Muscle of arm (tissue), 12 donors: ENCODE results near the gene NUDT3. TPM values are rescaled to one million over a fixed set of nuclear protein-coding genes. Genes with fewer than 3 reads are reported as not detected.
A peak's percentile ranks its signal among the peaks of the same experiment; 100 is the strongest.
"Not testable (repeated sequence)": the region's sequence is repeated elsewhere in the genome, so short reads cannot be mapped to it uniquely, and the experiment has no call there.

Experiments
- DNase-seq: peaks from one replicate; pipeline ENCODE4 v3.0.0-alpha.2; 2013
- polyA plus RNA-seq, 12 donors: library from polyadenylated mRNA; unstranded; fragments of 120-200 nt; gene quantifications; one replicate each; pipeline ENCODE4 v1.2.1, GENCODE V29; 2013; ENCODE audit not compliant: insufficient read length in 12 of 12

The NUDT3 gene
- polyA plus RNA-seq, 12 donors = 17.6 to 36.9 (median 27.8) TPM; not detected in 1

DNA sequence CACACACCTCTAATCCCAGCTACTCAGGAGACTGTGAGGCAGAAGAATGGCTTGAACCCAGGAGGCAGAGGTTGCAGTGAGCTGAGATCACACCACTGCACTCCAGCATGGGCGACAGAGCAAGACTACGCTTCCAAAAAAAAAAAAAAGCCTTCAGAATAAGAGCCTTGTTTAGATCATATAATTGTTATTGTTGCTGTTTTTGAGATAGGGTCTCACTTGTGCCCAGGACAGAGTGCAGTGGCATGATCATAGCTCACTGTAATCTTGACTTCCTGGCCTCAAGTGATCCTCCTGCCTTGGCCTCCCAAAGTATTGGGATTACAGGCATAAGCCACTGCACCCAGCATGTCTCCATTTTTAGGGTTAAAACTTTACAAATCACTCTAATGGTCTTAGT lies 68.2 kb downstream of the NUDT3 start:
- DNase-seq = not testable (repeated sequence)

DNA sequence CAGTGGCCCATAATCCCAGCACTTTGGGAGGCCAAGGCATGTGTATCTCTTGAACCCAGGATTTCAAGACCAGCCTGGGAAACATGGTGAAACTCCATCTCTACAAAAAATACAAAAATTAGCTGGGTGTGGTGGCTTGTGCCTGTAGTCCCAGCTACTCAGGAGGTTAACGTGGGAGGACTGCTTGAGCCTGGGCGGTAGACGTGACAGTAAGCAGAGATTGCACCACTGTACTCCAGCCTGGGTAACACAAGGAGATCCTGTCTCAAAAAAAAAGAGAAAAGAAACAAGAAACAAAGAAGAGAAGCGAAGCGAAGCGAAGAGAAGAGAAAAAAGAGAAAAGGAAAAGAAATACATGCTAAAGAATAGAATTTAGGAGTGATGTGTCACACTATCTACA lies 69.2 kb downstream of the NUDT3 start:
- no peak for DNase-seq

- no peak for DNase-seq
Observed at GRCh38 chr6:34322732-34323131, 69.7 kb downstream of the NUDT3 start.

DNA sequence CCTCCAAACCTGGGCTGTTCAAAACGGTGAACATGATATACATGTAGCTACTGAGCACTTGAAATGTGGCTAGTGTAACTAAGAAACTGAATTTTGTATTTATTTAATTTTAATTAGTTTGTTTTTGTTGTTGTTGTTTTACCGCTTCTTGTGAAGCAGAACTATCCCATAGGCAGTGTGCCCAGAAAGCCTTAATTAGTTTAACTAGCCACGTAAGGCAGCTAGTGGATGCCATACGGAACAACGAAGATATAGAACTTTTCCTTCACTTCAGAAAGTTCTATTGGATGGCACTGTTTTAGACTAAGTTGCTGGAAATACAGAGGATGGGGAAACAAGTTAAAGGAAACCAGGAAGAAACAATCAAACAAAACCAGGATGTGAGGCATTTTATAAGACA lies 70.6 kb downstream of the NUDT3 start:
- DNase-seq = no peak

GRCh38 chr6:34319471-34319885 lies 73.0 kb downstream of the NUDT3 start:
- DNase-seq = no peak

DNA sequence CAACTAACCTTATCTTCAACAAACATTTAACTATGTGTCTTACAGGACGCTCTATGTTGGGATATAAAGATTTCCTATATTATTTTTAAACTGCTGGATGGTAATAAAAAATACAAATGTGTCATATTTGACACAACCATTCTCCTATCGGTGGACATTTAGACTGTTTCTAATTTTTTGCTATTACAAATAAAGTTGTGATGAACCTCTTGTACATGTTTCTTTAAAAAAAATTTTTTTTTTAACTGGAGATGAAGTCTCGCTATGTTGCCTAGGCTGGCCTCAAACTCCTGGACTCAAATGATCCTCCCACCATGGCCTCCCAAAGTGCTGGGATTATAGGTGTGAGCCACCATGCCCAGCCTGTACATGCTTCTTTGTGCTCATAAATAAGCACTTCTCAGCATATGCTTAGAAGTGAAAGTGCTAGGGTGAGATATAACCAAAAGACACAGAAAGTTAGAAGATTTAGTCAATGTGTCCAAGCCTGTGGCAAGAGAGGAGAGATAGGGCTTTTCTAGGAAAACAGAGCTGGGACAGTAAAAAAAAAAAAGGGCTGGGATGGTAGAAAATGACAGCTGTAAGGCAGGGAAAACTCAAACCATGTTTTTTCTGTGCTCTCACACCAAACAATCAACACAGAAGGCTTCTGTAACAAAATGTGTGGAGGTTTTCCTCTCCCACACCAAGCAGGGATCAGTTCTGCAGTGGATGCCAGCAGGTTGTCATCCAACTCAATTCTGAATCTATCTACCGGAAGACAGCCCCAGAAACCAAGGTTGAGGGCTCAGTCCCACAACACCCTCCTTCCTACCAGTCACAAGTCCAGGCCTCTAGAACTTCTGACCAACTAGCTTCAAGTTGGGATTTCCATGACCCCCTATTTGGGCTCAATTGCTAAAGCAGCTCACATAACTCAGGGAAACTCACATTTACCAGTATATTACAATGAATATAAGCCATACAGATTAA lies 73.7 kb downstream of the NUDT3 start:
- no peak for DNase-seq

- DNase-seq = peak; percentile 78
Observed at GRCh38 chr6:34317882-34318498, 74.5 kb downstream of the NUDT3 start.

DNA sequence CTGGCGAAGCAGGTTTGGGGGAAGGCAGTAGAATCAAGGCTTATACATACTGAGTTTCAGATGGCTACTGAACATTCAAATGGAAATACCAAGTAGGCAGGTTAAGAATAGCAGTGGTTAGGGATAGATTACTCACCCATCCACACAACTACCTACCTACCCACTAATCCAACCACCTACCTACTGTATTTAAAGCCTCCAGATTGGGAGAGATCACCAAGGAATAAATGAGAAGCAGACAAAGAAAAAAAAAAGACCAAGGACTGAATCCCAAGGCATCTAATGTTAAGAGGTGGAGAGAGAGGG lies 75.3 kb downstream of the NUDT3 start:
- no peak for DNase-seq

DNA sequence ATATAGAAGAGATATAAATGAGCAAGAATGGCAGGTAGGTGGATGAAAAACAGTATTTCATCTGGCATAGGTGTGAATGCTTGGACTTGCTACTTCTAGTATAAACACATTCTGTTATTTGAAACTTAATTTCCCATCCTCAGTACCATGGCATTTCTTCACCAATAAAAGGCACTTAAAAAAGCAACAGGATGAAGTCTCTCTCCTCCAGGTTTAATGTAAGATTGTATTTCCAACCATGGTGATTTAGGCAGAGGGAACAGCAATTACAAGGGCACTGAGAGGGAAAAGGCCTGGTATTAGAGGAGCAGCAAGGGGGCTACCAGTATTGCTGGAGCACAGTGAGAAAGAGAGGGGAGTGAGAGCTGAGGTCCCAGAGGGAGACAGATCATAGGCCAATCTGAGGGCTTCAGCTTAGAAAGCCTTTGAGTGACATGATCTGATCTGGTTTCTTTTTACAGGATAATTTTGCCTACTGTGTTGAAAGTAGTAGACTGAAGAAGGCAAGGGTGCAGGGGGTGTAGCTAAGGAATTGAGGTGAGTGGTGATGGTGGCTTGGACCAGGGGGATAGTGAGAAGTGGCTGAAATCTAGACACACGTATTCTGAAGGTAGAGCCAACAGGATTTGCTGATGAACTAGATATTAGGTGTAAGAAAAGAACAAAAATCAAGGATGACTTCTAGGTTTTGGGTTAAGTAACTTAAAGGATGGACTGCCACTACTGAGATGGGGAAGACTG lies 75.9 kb downstream of the NUDT3 start:
- DNase-seq = no peak

DNA sequence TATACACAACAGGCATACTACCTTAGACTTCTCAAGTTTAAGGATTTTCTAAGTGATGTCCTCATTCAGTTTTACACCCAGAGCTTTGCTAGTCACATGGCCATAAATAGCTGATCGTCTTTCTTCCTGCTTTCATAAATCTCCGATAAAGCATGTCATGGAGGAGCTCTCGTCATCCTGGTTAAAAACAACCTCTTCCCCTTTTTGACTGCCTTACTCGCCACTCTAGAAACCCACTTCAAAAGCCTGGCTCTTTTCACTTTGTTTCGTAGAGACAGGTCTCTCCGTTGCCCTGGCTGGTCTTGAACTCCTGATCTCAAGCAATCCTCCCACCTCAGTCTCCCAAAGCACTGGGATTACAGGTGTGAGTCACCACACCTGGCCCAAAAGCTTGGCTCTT lies 76.7 kb downstream of the NUDT3 start:
- DNase-seq = no peak

DNA sequence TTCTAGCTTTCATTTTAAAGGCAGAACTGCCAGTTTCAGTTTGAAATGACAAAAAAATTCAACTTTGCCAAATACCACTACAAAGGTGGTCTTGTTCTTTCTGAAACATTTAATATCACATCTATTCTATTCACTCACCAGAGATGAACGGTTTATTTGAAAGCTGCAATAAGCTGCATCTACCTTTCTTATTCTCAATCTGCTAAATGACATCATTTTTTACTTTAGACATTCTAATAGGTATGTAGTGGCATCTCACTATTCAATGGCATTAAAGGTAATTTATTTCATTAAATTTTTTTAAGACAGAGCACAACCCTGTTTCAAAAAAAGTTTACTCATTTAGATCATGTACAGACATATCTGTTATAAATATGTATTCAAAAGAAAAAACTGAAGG lies 77.2 kb downstream of the NUDT3 start:
- no peak for DNase-seq

GRCh38 chr6:34312259-34312658 lies 80.2 kb downstream of the NUDT3 start:
- no peak for DNase-seq

- DNase-seq = no peak
Observed at GRCh38 chr6:34310817-34311216, 81.7 kb downstream of the NUDT3 start.

DNA sequence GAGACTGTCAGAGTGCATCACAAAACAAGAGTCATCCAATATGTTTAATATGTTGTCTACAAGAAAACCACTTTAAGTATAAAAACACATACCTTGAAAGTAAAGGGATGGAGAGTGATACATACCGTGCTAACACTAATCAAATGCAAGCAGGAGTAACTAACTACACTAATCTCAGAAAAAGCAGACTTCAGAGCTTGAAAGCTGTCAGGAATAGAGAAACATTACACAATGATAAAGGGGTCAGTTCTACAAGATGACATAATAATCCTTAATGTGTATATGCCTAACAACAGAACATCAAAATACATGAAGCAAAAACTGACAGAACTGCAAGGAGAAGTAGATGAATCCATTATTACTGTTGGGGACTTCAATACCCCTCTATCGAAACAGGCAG lies 84.0 kb downstream of the NUDT3 start:
- no peak for DNase-seq

DNA sequence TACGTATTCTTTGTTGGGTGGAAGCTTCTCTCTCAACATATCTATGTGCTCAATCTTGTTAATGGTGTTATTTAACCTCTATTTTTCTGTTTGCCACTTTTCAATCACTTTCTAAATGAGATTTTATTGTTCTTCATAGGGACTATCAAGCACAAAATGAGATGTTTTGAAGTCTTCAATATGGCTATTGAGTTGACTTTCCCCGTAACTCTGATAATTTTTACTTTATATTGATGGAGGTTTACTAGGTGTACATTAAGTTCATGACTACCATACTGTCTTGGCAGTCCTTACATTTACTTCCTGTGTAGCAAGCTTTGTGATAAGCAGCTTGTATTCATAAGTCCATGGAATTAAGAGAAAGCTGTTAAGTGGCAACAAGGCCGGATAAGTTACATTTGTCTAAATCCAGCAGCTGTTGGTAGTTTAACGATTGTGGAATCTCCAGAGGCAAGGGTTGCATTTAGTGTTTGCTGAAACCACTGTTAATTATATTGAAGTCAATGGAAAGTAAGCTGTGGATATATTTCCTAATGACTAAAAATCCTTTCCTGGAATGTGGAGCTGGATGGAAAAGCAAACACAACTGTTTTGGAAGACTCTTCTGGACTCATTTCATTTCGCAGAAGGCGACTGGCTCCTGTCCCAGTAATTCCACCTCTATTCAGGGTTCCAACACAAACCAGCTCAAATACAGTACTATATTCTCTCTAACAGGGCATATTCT lies 86.3 kb downstream of the NUDT3 start:
- DNase-seq = peak; percentile 82

DNA sequence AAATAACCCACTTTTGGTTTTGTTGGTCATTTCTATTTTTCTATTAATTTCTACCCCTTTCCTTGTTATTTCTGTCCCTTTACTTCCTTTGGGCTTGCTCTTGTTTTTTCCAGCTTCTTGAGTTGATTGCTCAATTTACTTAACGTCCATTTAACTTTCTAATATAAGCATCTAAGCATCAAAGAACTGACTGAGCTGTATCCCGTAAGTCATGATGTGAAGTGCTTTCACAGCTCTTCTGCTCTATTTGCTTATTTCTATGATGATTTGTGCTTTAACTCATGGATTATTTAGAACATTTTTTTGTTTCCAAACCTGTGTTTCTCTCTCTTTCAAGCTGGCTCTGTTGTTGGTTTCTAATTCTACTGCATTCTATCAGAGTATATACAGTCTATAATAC lies 87.0 kb downstream of the NUDT3 start:
- DNase-seq = no peak

- DNase-seq = no peak
Observed at GRCh38 chr6:34304164-34304563, 88.3 kb downstream of the NUDT3 start.

DNA sequence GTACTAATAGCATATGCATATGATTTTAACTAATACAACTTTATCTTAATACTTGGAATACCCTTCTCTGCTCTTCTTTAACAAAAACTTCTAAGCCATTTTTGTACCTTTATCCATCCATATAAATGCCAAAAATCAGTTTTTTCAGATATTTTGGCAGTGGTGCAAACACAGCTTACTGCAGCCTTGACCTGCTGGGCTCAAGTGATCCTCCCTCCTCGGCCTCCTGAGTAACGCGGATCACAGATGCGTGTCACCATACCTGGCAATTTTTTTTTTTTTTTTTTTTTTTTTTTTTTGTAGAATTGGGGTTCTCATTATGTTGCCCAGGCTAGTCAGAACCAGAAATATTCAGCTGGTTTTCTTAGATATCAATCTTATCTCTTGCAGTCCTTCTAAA lies 89.5 kb downstream of the NUDT3 start:
- DNase-seq = no peak

- peak; percentile 80 for DNase-seq
Observed at GRCh38 chr6:34301408-34301807, 91.1 kb downstream of the NUDT3 start.

- no peak for DNase-seq
Observed at GRCh38 chr6:34300332-34300751, 92.1 kb downstream of the NUDT3 start.

GRCh38 chr6:34298941-34299340 lies 93.5 kb downstream of the NUDT3 start:
- no peak for DNase-seq

GRCh38 chr6:34295721-34296120 lies 96.7 kb downstream of the NUDT3 start:
- no peak for DNase-seq
